GM21390 (cell line): Measurements from ENCODE around the gene FOXP2.
"Not testable (repeated sequence)": the region's sequence is repeated elsewhere in the genome, so short reads cannot be mapped to it uniquely, and the experiment has no call there.

Experiments used
- ATAC-seq: cut with Tn5 transposase; IDR thresholded peaks from one replicate; pipeline ENCODE4 v1.9.1; 2021; ENCODE audit not compliant: unreplicated experiment

Gene FOXP2

GRCh38 chr7:114575098-114575497 is 160.5 kb downstream of the FOXP2 start:
- ATAC-seq: no peak

GRCh38 chr7:114580963-114581362 is 166.3 kb downstream of the FOXP2 start:
- not testable (repeated sequence) for ATAC-seq

DNA sequence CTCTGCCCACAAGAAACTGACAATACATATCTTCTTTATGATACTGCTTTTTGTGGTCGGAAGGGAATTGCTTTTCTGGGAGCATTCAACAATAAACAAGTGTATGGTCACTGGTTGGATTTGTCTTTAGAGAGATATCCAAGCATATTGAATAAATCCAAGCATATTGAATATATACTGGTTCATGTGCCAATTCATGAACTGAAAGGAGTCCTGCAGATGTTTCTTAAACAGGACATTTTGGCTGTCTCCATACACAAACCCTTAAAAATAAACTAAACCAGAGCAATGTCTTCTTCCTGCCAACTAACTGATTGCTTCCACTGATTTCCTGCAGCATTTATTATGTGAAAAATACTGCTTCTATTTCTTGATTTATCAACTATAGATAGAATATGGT is 173.9 kb downstream of the FOXP2 start:
- no peak for ATAC-seq

DNA sequence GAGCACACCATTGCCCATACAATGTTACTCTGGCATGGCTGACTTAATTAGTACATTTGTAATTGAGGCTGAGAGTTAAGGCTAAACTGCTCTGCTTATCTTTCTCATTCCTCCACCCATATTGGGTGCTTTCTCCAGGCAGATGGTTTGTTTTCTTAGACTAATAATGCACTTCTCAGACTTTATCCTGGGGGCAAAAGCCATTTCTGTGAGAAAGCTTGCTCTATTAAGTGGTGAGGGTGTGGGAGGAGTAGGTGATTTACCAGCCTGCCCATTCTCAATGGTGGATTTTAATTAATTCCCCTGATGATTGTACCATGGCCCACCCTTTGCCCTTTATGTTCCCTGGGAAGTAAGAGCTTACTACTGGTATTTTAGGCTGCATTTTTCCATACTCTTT is 174.8 kb downstream of the FOXP2 start:
- ATAC-seq: no peak

- ATAC-seq: no peak
These were observed 175.7 kb downstream of the FOXP2 start for GRCh38 chr7:114590298-114590697.

- ATAC-seq: no peak
These were observed 184.3 kb downstream of the FOXP2 start for GRCh38 chr7:114598946-114599345.

- no peak for ATAC-seq
These were observed 191.5 kb downstream of the FOXP2 start for GRCh38 chr7:114606100-114606499.

DNA sequence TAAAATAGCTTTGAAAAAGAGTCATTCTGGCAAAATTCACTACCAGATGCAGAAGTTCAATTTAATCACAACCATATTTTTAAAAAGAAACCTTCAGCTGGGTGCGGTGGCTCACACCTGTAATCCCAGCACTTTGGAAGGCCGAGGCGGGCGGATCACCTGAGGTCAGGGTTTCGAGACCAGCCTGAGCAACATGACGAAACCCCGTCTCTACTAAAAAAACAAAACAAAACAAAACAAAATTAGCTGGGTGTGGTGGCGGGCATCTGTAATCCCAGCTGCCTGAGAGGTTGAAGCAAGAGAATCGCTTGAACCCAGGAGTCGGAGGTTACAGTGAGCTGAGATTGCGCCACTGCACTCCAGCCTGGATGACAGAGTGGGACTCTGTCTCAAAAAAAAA is 194.2 kb downstream of the FOXP2 start:
- ATAC-seq: not testable (repeated sequence)

- no peak for ATAC-seq
These were observed 205.6 kb downstream of the FOXP2 start for GRCh38 chr7:114620208-114620607.

GRCh38 chr7:114622221-114622620 is 207.6 kb downstream of the FOXP2 start:
- no peak for ATAC-seq

DNA sequence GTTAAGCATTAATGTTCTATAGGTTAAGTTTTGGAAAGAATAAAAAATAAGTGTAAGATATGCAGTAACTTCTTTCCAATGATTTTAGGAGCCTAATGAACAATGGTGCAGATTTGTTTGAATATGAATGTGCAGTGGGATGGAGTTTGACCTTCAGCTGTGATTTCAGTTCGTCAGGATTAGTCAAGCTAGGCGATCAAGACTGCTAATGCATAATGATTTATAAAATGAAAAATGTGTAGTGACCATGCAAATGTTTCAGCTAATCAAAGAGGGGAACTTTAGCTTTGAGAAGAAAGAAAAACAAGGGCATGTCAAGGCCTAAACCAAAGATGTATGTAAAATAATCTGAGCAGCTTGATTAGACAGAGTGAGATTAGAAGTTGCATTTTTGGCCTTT is 208.5 kb downstream of the FOXP2 start:
- no peak for ATAC-seq

GRCh38 chr7:114627231-114627630 is 212.6 kb downstream of the FOXP2 start:
- ATAC-seq: no peak

- ATAC-seq: no peak
These were observed 213.7 kb downstream of the FOXP2 start for GRCh38 chr7:114628362-114628761.

DNA sequence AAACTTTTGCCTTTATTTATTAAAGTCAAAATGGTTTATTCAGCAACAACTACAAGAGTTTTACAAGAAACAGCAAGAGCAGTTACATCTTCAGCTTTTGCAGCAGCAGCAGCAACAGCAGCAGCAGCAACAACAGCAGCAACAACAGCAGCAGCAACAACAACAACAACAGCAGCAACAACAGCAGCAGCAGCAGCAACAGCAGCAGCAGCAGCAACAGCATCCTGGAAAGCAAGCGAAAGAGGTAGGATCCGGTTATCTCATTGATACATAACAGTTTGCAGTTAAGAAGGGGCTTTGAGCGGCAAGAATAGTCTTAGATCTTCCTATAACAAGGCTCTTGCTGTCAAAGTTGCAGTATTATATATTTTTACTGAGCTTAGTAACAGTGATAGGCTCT is 215.1 kb downstream of the FOXP2 start:
- ATAC-seq: no peak

GRCh38 chr7:114630201-114630990 is 215.8 kb downstream of the FOXP2 start:
- no peak for ATAC-seq

GRCh38 chr7:114631249-114631822 is 216.7 kb downstream of the FOXP2 start:
- no peak for ATAC-seq

DNA sequence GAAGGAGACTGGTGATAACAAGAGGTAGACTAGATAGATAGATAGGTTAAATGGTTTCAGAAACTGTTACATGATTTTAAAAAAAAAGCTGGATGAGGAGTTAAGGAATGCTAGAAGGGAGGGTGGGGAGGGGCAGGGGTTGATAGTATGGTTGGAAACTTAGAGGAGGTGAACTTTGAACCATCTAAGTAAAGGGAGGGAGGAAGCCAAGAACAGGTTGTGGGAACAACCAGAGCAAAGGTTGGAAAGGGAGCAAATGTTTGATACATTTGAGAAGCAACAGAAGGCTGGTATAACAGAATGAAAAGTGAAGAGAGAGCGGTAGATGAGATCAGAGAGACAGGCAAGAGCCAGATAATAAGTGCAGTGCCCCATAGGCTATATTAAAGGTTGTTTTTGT is 224.8 kb downstream of the FOXP2 start:
- no peak for ATAC-seq

- no peak for ATAC-seq
These were observed 229.8 kb downstream of the FOXP2 start for GRCh38 chr7:114644455-114644854.

DNA sequence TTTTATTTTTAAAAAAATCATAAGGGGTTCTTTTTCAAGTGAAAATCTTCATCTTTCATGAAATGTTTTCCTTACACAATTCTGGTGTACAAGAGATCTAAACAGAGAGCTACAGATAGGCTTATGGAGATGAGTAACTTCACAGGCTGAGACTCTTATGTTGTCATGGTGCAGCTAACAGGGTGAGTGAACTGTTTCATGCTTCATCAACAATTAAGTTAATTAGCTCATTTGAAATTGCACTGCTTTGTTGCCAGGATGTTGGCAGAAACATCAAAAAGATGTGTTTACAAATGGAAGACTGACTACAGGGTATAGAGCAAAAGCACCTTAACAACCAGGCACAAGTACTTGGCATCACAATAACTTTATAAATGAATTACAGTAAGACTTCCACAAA is 230.8 kb downstream of the FOXP2 start:
- no peak for ATAC-seq

- ATAC-seq: no peak
These were observed 232.9 kb downstream of the FOXP2 start for GRCh38 chr7:114647518-114647917.

DNA sequence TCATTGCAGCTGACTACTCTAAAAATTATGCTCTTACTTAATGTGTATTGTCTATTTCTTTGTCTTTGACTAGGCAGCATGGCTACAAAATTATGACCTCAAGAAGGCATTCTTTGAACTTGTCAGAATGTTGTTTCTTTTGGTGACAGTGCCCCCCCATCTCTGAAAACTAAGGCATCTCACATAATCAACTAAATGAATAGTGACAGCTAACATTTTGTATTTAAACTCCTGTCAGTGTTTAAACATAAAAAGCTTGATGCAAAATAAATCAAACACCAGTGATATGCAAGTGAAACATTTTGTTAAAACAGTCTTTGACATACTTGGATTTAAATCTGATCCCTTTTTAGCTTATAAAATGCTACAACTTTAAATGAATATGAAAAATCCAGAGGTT is 233.5 kb downstream of the FOXP2 start:
- no peak for ATAC-seq

DNA sequence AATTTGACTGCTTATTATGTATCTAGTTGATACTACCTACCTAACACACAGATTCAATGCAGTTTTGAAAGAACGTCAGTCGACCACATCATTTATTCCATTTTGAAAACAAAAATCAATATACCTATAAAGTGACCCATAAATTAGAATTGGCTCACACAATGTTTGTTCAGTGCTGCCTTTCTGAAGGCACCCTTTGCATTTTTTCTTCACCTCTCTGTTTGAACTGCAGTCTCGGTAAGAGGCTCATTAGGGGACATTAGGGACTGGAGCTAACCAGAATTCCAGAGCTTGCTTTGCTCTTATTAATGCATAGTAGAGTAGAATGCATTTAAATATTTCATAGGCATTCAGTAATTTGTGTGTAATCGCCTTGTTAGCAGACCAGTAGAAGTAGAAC is 234.1 kb downstream of the FOXP2 start:
- no peak for ATAC-seq

DNA sequence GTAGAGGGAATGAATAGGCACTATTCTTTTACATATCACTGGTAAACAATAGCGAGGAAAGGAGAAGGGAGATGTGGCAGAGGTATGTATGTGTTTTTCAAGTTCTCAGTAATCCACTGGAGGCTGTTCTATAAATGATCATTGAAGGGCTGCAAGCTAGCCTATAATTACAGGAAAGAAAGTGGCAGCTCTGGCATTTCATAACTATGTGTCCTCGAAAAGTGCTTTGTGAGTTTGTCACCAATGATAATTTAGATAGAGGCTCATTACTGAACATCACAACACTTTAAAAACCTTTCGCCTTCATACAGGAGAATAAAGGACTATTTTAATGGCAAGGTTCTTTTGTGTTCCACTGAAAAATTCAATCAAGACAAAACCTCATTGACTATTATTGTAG is 235.1 kb downstream of the FOXP2 start:
- no peak for ATAC-seq
